ENCODE results near the gene CLEC1A.

CLEC1A gene

DNA sequence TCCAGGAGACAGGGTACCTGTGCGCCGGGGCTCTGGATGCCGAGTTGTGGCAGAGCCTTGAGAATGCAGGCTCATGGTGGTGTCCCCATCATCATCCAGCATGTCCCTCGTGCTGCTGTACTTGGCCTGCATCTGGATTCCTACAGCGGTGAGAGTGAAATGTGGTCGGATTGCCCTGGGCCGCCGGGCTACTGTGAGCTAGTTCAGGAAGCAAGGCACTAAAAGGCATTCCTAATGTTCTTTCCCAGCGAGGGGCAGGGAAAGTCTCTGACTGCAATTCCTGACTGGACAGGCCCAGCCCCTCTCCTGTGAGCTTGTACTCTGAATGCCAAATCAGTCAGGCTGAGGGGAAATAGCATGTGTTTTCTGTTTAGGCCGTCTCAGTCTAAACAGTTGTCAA, at the start of gene CLEC1A:
TSS of gene CLEC1A (minus strand) at position 195 of the 400 bp plus-strand sequence. CDS start at position 132, 63 bp downstream.
- no peak for DNase-seq (ENCODE audit: low read depth)

DNA sequence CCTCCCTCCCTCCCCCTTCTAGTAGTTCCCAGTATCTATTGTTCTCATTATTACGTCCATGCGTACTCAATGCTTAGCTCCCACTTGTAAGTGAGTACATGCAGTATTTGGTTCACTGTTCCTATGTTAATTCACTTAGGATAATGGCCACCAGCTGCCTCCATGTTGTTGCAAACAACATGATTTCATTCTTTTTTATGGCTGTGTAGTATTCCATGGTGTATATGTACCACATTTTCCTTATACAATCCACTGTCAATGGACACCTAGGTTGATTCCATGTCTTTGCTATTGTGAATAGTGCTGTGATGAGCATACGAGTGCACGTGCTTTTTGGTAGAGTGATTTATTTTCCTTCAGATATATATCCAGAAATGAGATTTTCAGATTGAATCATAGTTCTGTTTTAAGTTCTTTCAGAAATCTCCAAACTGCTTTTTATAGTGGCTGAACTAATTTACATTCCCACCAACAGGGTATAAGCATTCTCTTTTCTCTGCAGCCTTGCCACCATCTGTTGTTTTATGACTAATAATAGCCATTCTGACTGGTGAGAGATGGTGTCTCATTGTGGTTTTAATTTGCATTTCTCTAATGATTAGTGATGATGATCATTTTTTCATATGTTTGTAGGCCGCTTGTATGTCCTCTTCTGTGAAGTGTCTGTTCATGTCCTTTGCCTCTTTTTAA, 49.1 kb upstream of the CLEC1A start:
- DNase-seq (ENCODE audit: low read depth) = no peak

GRCh38 chr12:10142976-10143589, 44.3 kb upstream of the CLEC1A start:
- DNase-seq (ENCODE audit: low read depth) = peak; percentile 54

DNA sequence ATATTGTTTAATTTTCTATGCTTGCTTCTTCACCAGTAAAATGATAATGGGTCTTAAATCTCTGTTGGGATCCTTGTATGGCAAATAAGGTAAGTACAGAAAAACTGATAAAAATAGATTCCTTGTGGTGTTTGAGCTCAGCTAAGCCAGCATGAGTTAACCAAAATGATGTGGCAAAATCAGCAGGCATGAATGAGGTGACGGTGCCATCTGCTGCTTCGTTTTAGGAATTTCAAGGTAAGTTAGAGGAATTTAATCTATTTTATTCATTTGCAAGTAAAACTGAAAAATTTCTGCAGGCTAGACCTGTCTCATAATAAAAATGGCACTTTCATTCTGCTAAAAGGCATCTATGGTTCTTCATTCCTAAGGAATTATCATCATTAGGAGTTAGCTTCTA, 41.2 kb upstream of the CLEC1A start:
- DNase-seq (ENCODE audit: low read depth) = peak; percentile 64

GRCh38 chr12:10136637-10137205, 37.9 kb upstream of the CLEC1A start:
- DNase-seq (ENCODE audit: low read depth) = no peak

DNA sequence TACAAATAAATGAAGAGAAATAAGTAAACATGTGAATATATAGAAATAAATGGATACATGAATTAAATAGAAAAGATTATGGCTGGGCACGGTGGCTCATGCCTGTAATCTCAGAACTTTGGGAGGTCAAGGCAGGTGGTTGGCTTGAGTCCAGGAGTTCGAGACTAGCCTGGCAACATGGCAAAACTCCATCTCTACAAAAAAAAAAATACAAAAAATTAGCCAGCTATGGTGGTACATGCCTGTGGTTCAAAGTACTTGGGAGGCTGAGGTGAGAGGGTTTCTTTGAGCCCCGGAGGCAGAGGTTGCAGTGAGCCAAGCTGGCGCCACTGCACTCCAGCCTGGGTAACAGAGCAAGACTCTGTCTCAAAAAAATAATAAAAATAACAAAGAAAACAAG, 36.3 kb upstream of the CLEC1A start:
- DNase-seq (ENCODE audit: low read depth) = no peak

- DNase-seq (ENCODE audit: low read depth) = no peak
Observed at GRCh38 chr12:10132850-10133370, 34.1 kb upstream of the CLEC1A start.

DNA sequence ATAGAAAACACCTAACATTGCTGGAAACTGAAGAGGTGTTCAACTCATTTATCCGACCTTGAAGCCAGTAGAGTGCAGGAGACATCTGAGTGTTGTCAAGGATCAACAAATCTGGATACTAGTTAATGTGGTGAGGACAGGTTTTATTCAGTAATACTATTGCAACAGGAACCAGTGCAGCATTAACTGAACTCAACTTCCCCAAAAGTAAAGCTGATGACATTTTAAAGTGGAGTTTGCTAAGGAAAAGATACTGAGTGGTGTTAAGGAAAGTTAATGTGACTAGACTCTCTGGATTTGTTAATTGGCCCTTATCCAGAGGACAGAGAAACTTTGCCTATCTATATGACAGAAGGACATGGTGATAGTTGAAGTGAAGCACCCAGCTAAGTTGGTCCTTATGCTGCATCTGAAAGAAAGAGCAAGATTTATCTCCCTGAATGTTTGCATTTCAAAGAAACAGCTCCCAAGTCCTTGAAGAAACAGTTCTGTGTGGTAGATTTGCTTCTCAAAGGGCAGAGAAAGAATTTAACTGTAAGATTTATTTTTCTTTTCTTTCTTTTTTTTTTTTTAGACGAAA, 32.4 kb upstream of the CLEC1A start:
- no peak for DNase-seq (ENCODE audit: low read depth)

DNA sequence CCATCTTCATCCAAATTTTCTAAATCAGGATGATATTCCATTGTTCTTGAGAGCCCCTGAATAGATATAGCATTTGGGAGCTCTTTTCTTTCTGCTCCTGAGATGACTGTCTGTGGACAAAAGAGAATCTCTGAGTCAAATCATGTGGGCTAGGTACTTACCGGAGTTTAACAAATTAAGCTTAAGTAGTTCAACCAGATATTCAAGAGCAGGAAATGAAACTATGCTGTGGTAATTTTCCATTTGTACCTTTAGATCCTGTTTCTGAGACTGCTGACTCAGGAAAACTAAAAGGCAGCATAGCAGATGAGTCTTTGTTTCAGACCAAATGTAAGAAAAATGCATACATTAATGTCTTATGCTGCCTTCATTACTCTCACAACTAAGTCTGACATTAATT, 31.3 kb upstream of the CLEC1A start, which contains the start of gene CLEC7A:
TSS of gene CLEC7A (minus strand) at position 158 of the 400 bp plus-strand sequence. CDS start at position 41, 117 bp downstream.
- DNase-seq (ENCODE audit: low read depth) = no peak

- peak; percentile 4 for DNase-seq (ENCODE audit: low read depth)
Observed at GRCh38 chr12:10128687-10129086, 29.9 kb upstream of the CLEC1A start.

GRCh38 chr12:10126413-10126812, 27.6 kb upstream of the CLEC1A start:
- no peak for DNase-seq (ENCODE audit: low read depth)

DNA sequence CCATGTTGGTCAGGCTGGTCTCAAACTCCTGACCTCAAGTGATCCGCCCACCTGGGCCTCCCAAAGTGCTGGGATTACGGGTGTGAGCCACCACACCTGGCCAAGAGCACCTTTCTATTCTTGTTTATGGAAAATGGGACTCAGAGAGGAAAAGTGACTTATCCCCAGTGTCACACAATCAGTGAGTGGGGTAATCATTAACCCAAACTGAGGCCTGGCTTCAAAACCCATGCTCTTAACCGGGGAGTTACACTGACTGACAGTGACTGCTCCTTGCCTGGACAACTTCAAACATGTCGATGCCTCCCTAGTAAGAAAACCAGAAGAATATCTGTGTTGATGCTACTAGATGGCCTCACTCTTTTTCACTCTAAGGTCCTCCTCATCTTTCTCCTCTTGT, 23.9 kb upstream of the CLEC1A start:
- DNase-seq (ENCODE audit: low read depth) = no peak

GRCh38 chr12:10121278-10121677, 22.5 kb upstream of the CLEC1A start:
- DNase-seq (ENCODE audit: low read depth) = no peak

- DNase-seq (ENCODE audit: low read depth) = peak; percentile 79
Observed at GRCh38 chr12:10119066-10119465, 20.3 kb upstream of the CLEC1A start.

GRCh38 chr12:10115890-10116289, 17.1 kb upstream of the CLEC1A start:
- DNase-seq (ENCODE audit: low read depth) = no peak

GRCh38 chr12:10115311-10115710, 16.5 kb upstream of the CLEC1A start:
- DNase-seq (ENCODE audit: low read depth) = no peak

DNA sequence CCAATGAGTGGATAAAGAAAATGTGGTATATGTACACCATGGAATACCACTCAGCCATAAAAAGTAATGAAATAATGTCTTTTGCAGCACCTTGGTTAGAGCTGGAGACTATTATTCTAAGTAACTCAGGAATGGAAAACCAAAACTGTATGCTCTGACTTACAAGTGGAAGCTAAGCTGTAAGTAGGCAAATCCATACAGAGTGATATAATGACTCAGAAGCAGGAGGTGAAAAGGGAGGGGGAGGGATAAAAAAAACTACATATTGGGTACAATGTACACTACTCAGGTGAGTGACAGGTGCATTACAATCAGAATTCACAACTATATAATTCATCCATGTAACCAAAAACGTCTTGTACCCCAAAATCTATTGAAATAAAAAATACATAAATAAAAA, 15.1 kb upstream of the CLEC1A start:
- no peak for DNase-seq (ENCODE audit: low read depth)

- peak; percentile 43 for DNase-seq (ENCODE audit: low read depth)
Observed at GRCh38 chr12:10113075-10113474, 14.3 kb upstream of the CLEC1A start.

GRCh38 chr12:10111451-10111850, 12.7 kb upstream of the CLEC1A start:
- no peak for DNase-seq (ENCODE audit: low read depth)

DNA sequence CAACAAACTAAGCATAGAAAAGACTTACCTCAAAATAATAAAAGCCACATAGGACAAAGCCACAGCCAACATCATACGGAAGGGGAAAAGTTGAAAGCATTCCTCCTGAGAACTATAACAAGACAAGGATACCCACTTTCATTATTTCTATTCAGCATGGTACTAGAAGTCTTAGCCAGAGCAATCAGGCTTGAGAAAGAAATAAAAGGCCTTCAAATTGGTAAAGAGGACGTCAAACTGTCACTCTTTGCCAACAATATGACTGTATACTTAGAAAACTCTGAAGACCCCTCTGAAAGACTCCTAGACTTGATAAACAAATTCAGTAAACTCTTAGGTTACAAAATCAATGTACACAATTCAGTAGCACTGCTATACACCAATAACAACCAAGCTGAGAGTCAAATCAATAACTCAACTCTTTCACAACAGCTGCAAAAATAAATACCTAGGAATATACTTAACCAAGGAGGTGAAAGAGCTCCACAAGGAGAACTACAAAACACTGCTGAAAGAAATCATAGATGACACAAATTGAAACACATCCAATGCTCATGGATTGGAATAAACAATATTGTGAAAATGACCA, 11.6 kb upstream of the CLEC1A start:
- DNase-seq (ENCODE audit: low read depth) = no peak

GRCh38 chr12:10102322-10102721, 3.5 kb upstream of the CLEC1A start:
- no peak for DNase-seq (ENCODE audit: low read depth)

DNA sequence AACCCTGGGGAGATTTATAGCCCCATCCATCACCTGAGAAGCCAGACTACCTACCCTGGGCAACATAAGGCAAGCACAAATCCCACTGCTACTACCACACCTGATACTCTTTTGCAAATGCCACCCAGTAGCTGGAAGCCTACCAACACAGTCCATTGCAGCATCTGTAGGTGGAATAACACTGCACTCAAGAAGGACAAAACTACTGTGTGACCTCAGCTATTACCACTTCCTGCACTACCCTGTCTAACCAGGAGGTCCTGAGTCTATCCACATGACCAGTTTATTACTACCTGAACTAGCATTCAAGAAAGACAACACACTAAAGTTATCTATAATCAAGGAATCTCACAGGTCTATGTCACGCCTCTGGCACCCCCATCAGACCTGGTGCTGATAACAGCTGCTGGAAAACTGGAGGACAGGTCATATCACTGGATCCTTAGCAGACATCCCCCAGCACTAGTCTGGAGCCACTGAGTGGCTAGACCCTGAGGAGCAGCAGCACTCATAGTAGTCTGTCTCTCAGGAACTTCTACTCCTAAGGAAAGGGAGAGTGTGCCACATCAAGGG, 2.9 kb upstream of the CLEC1A start:
- DNase-seq (ENCODE audit: low read depth) = no peak
